Cardiac muscle cell (in vitro differentiated cells and primary cell): ENCODE measurements around the gene CAT. TPM values are rescaled to one million over a fixed set of nuclear protein-coding genes. Genes with fewer than 3 reads are reported as not detected.

ENCODE experiments used
- DNase-seq, 2 donors: peaks; one replicate each; pipeline versions ENCODE4 v3.0.0 to v3.0.0-alpha.2; 2010 to 2017; ENCODE audit warnings: low read depth in 1 of 2, low spot score in 1 of 2
- H3K27ac ChIP-seq: fragments of 200-600 bp; sonication (generic); 2 replicates; pipeline ENCODE4 v1.5.1; 2016
- H3K27me3 ChIP-seq: fragments of 200-600 bp; sonication (generic); 2 replicates; pipeline ENCODE4 v1.6.0; 2016; ENCODE audit warnings: control low read depth
- H3K36me3 ChIP-seq: fragments of 200-600 bp; sonication (generic); 2 replicates; pipeline ENCODE4 v1.5.1; 2016; ENCODE audit warnings: control low read depth
- H3K4me1 ChIP-seq: fragments of 200-600 bp; sonication (generic); 2 replicates; pipeline ENCODE4 v1.8.1; 2017; ENCODE audit warnings: low read depth, mild to moderate bottlenecking, mixed run types
- H3K4me3 ChIP-seq: fragments of 200-600 bp; sonication (generic); 2 replicates; pipeline ENCODE4 v1.5.1; 2016; ENCODE audit warnings: mild to moderate bottlenecking
- H3K9me3 ChIP-seq: fragments of 200-600 bp; sonication (generic); 2 replicates; pipeline ENCODE4 v1.5.1; 2017; ENCODE audit warnings: low read depth, mild to moderate bottlenecking, control low read depth
- CTCF ChIP-seq: IDR thresholded peaks from 2 replicates; pipeline ENCODE4 v1.5.1; 2012; ENCODE audit warnings: low read depth, mild to moderate bottlenecking, low read length
- polyA plus RNA-seq: library from polyadenylated mRNA; unstranded; fragments of >200 nt; fragmentation: Nextera tagmentation; extraction: Ambion mirVana; gene quantifications from 2 replicates; pipeline ENCODE4 v1.2.1, GENCODE V29; 2016
- total RNA-seq: library from RNA; depleted of rRNA; stranded (reverse); fragments of >200 nt; gene quantifications from 2 replicates; pipeline ENCODE4 v1.2.3, GENCODE V29; 2016

The CAT gene
- total and polyA plus RNA-seq, 2 experiments from 2014 or later = 27.1 to 50.1 TPM

GRCh38 chr11:34510218-34510617 lies 71.5 kb downstream of the CAT start:
- TF ChIP-seq CTCF = no peak
- Histone ChIP-seq H3K27ac (no peak overlapping the region), H3K4me3 (no peak overlapping the region), H3K36me3 (no peaks in the 10 kb centered on the region), H3K9me3 (no peaks in the 10 kb centered on the region), H3K27me3 (no peaks in the 10 kb centered on the region), H3K4me1 (no peaks in the 10 kb centered on the region)
- DNase-seq = no peak

GRCh38 chr11:34510673-34511072 lies 71.9 kb downstream of the CAT start:
- Histone ChIP-seq H3K27ac (no peak overlapping the region), H3K36me3 (no peaks in the 10 kb centered on the region), H3K4me1 (no peaks in the 10 kb centered on the region), H3K9me3 (no peaks in the 10 kb centered on the region), H3K27me3 (no peaks in the 10 kb centered on the region), H3K4me3 (no peak overlapping the region)
- TF ChIP-seq CTCF = no peak
- DNase-seq = no peak

- TF ChIP-seq CTCF = peak; percentile 87
- Histone ChIP-seq H3K36me3 (no peaks in the 10 kb centered on the region), H3K27ac (no peak overlapping the region), H3K27me3 (no peaks in the 10 kb centered on the region), H3K4me1 (no peaks in the 10 kb centered on the region), H3K4me3 (no peak overlapping the region), H3K9me3 (no peaks in the 10 kb centered on the region)
- DNase-seq = peak; percentile 56 to 70
These were observed 74.3 kb downstream of the CAT start for GRCh38 chr11:34512840-34513681.

- H3K9me3 ChIP-seq = no peaks in the 10 kb centered on the region
- no peaks in the 10 kb centered on the region for H3K36me3 ChIP-seq
- no peak for TF ChIP-seq CTCF
- H3K27ac ChIP-seq = no peak within 1 kb of the TSS
- no peak within 1 kb of the TSS for H3K4me3 ChIP-seq
- H3K4me1 ChIP-seq = no peaks in the 10 kb centered on the region
- H3K27me3 ChIP-seq = no peaks in the 10 kb centered on the region
- no peak for DNase-seq
These were observed 75.1 kb downstream of the CAT start, which contains the start of gene ELF5 for GRCh38 chr11:34513682-34514449. ELF5 (minus strand) TSS chr11:34513794; CDS start chr11:34505749, 8,045 bp downstream.

GRCh38 chr11:34514597-34514996 lies 75.9 kb downstream of the CAT start:
- TF ChIP-seq CTCF = no peak
- DNase-seq = no peak
- Histone ChIP-seq H3K27me3 (no peaks in the 10 kb centered on the region), H3K27ac (no peak overlapping the region), H3K36me3 (no peaks in the 10 kb centered on the region), H3K9me3 (no peaks in the 10 kb centered on the region), H3K4me3 (no peak overlapping the region), H3K4me1 (no peaks in the 10 kb centered on the region)
